Left hindlimb (tissue), 1 donor: ENCODE results near the gene MISFA.
A peak's percentile ranks its signal among the peaks of the same experiment; 100 is the strongest.
"Not testable (repeated sequence)": the region's sequence is repeated elsewhere in the genome, so short reads cannot be mapped to it uniquely, and the experiment has no call there.

Experiments used
- DNase-seq: peaks from one replicate; pipeline ENCODE4 v3.0.0-alpha.2; 2018

MISFA gene

DNA sequence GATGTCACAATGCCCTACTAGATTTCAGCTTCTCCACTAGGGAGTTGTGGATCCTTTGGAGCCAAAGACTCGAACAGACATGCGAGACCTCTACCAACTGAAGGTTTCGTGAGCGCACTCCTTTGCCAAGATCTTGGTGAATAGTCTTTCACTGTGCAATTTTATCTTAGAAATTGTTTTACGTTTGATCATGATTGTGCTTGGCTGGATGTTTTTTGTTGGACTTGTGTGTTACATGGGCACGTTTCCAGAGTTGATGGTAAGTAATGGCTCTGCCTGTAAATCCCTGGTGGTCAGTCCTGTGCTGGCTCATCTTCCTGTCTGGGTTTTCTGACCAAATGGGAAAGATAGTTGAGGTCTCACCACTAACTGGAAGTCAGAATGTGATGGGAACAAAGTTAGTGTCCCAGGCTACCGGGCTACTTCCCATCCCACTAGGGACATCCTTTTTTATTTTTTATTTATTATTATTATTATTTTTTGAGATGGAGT, at the start of gene MISFA:
Gene MISFA, plus strand, starts transcription at position 51 of the 492 bp plus-strand sequence. Its CDS starts 140 bp downstream, at position 191.
- DNase-seq: no peak

DNA sequence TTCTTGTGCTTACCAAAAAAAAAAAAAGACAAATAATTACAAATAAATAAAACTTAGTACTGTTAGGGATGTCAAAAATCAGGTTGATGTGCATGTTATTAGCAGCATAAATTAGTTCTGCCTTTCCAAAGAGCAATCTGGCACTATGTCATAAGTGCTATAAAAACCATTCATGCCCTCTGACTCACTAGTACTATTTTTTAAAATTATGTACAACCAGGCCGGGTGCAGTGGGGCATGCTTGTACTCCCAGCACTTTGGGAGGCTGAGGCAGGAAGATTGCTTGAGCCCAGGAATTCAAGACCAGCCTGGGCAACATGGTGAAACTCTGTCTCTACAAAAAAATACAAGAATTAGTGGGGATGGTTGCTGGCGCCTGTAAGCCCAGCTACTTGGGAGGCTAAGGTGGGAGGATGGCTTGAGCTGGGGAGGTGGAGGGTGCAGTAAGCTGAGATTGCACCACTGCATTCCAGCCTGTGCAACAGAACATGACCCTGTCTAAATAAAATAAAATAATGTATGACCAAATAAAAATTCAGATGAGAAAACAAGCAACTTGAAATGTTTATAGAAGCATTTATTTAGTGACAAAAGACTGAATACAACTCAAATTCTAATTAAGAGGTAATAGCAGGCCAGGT, 36.4 kb upstream of the MISFA start:
- no peak for DNase-seq

DNA sequence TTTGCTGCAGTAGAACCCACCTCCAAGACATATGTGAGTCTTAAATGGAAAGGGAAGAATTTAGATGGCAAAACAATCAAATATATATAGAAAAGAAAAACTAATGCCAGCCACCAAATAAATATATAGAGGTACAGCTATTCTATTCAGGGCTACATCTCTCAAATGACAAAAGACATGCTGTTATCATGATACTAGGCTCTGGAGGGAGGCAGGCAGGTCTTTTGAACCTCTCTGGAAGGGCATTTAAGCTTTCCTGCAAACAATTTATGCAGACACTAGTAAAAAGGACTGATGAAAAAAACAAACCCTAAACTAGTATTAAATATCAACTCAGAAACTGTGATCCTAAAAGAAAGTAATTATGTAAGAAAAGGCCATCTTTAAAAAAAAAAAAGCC, 35.4 kb upstream of the MISFA start:
- no peak for DNase-seq

DNA sequence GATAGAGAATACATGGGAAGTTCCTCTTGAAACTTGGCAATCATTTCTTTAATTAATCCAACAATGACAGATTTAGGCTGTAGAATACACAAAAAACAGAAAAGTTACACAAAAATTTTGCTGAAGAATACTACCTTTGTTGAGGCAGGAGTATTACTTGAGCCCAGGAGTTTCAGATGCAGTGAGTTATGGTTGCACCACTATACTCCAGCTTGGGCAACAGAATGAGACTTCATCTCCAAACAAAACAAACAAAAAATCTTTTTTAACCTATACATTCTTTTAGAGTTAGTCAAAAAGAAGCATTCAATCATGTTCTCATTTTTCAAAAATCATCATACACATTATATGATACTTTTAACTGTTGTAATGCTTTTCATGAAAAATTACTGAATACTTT, 33.2 kb upstream of the MISFA start:
- DNase-seq: no peak

DNA sequence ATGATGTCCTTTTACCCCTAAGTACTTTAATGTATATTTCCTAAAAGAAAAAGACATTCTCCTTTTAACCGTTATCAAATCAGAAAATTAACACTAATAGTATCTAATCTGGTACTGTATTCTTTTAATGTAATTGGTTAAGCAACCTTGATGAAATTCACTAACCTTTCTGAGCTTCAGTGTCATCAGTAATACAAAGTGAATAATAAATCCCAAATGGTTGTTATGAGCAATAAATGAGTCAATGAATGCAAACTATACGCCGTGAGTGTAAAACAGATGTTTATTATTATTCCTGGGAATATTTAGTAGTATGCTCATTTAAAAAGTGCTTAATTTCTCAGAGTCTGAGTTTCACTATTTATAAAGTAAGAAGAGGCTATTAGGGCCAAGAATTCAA, 32.5 kb upstream of the MISFA start:
- DNase-seq: no peak

DNA sequence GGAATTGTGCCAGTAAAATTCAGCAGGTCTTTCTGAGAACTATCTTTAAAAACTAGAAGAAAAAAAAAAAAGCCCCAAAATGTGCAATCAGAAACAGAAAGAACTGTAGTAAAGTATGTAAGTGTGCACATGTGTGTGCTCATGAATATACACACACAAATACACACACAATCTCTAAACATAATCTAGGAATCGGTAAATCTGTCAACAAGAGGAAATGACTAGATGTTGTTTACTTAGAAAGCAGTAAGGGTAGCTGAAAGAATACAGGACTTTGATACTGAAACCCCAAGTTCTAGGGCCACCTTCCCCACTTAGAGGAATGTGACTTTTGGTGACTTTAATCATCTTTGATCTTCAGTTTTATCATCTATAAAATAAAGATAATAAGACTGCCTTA, 24.2 kb upstream of the MISFA start:
- DNase-seq: no peak

DNA sequence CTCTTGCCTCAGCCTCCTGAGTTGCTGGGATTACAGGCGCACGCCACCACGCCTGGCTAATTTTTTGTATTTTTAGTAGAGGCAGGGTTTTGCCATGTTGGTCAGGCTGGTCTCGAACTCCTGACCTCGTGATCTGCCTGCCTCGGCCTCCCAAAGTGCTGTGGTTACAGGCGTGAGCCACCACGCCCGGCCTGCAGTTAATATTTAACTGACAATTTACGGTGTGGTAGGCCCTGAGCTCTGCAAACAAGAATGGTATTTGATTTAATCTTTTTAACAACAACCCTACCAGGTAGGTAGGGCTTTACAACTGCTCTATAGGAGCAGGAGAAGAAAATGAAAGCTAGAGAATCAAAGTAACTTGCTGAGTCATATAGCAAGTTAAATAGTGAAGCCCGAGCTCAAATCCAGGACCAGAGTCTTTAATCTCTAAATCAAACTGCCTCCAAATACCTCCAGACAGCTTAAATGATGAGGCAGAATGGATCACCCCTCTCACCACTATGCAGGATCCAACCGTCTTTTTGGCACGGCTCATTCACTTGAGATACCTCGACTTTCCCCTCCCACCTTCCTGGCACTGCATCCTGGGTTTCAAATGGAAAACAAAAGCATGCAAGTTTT, 20.5 kb upstream of the MISFA start:
- no peak for DNase-seq

DNA sequence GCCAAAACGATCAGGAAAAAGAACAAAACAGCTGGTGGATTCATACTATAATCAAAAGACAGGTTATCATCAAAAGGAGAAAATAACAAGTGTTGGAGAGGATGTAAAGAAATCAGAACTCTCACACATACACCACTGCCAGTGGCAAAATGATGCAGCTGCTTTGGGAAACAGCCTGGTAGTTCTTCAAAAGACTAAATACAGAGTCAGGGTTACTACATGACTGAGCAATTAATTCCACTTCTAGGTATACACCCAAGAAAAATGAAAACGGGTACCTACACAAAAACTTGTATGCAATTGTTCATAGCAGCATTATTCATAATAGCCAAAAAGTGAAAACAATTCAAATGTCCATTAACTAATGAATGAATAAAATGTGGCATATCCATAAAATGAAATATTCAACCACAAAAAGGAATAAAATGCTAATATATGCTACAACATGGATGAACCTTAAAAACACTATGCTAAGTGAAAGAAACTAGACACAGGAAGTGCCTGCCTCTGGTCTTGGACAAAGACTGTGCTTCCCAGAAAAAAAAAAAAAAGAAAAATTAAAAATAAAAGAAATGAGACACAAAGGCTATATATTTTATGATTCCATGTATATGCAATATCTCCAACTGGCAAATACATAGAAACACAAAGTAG, 19.3 kb upstream of the MISFA start:
- no peak for DNase-seq

DNA sequence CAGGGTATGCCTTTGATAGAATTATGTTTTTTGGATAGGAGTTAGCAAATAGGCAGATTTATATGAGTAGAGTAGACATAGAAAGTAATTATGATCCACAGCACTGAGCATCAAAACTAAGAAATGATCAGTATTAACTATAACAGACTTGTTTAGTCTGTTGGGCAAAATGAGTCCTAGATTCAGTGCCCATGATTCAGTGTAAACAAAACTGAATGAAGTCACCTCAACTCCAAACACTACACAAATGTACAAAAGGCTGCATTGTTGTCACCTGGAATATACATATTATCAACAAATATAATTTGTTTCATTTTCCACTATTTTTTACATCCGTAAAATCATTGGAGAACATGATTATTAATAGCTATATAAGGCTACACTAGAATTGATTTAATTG, 17.8 kb upstream of the MISFA start:
- DNase-seq: no peak

DNA sequence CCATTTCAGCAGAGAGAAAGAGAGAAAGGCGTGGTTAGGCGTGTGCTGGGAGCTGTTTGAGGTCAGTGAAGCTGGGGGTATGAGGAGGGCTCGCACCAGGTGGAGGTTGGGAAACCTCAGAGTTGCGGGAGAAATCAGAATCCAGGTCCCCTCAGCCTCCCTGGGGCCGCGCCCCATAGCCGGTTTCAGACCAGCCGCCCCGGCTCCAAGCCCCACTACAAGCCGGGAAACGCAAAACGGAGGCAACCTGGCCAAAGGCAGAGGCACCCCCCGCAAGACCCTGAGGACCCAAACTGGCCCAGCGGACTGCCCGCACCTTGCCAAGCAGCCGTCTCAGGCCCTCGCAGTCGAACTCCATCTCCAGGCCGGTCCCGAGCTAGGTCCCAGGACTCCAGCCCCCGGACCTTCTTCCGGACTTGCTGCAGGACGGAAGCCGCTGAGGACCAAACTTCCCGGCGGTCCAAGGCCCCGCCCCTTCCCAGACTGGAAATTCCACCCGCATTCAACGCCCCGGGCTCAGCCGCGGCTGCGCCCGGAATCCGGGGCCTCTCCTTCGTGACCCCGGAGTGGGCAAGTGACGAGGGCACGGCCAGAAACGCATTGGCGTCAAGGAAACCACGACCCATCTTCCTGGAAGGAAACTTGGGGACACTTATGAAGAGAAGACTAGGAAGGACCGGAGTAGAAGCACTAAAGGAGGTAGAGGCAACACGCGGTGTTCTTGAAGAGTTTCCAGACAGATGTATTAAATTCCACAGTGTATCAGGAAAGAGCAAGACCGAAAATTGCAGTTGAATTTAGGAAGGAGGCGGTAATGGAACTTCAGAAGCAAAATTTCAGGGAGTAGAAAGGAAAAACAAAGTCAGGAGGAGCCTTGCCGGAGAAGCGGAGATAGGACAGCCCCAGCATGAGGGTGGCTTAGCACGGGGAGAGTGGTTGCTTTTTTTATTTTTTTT, 11.0 kb upstream of the MISFA start, which contains the start of gene UEVLD:
Gene UEVLD, minus strand, starts transcription at position 438 of the 956 bp plus-strand sequence. Its CDS starts 80 bp downstream, at position 358.
- DNase-seq: peak; percentile 95

DNA sequence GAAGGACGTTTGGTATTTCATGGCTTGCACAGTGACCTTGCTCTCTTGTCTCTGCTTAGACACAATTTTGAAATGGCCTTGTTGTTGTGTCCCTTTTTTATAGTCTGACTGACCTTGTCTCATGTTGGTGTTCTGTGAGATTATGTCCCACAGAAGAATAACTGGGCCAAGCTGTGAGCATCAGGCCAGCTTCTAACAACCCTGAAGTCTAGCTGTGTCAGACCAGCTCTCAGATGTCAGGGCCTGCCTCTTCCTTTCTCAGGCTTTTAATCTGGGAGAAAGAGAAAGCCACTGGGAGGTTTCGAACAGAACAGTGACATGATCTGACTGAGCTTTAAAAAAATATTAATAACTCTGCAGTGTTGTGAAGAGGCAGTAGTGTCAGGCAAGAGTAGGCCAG, 9.0 kb upstream of the MISFA start:
- DNase-seq: no peak

DNA sequence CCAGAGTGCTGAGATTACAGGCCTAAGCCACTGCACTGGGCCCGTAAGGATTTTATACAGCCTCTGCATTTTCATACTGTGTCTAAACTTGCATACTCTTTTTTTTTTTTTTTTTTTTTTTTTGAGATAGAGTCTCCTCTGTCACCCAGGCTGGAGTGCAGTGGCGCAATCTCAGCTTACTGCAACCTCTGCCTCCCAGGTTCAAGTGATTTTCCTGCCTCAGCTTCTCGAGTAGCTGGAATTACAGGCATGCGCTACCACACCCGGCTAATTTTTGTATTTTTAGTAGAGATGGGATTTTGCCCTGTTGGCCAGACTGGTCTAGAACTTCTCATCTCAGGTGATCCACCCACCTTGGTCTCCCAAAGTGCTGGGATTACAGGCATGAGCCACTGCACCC, 5.5 kb upstream of the MISFA start:
- not testable (repeated sequence) for DNase-seq

DNA sequence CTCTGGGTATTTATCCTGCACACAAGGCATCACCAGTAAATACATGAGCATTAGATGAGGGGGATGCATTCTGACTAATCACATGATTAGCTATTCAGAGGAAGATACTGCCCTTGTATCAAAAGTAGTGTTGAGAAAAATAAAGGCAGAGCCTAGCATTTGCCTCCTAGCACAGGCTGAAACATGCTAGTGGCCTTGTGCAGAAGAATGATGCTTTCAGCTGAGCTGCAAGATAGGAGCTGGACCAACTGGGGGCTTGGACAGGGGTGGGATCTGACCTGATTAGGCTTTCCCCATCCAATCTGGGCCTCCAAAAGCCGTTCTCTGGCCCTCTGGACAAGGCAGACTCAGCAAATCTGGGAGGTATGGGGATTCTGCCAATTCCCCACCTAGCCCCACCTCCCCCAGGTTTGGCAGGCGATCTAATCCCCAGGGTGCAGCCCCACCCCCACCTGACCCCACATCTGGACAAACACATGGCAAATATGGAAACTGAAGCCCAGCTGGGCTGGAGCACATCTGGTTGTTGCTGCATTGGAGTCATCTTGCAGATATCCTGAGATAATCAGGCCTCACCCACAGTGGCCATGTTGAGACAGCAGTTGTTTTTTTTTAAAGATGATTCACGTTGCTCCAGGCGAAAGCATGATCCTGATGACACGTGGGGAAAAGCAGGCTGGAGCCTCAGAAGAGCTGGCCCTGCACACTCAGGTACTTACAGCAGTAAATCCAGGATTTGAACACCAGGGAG, 4.4 kb upstream of the MISFA start:
- no peak for DNase-seq

DNA sequence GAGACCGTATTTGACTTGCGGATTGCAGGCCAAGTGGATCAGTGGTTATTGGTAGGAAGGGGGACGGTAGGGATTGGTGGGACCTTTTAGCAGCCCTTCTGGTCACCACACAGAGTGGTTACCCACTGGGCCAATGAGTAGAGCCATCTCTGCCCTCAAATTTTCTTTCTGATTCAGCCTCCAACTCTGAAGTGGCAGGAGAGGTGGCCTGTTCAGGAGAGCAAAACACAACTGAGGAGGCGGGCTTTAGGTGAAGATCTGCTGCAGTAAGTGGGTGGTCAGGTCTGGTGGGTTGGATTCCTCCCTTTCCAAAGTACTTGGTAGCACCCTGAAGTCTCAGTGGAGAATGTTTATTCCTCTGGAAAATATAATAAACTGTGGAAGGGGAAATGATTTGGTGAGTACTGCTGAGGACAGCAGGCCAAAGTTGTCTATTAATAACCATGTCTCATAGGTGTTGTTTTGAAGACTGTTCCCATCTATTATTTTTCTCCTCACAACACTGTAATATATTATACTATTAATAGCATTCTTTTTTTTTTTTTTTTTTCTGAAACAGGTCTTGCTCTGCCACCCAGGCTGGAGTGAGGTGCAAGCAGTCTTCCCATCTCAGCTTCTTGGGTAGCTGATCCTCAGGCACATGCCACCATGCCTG, 1.5 kb downstream of the MISFA start:
- no peak for DNase-seq

DNA sequence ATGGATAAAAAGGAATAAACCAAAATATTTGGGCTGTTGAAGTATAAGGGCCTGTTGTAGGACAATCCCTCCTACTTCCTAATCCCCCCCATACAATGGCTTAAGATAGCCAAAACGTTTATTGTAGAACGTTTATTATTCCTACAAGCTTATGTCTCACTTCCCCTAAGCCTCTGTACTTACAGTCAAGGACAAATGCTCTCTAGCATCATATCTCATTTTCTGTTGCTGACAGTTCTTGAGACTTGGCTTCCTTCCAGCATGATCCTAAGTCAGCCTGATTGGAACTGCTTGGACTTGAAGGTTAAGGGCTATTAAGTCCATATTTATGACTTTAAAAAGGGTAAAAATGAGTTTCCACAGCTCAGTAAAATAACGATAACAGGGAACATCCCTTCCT, 8.8 kb downstream of the MISFA start:
- DNase-seq: no peak

DNA sequence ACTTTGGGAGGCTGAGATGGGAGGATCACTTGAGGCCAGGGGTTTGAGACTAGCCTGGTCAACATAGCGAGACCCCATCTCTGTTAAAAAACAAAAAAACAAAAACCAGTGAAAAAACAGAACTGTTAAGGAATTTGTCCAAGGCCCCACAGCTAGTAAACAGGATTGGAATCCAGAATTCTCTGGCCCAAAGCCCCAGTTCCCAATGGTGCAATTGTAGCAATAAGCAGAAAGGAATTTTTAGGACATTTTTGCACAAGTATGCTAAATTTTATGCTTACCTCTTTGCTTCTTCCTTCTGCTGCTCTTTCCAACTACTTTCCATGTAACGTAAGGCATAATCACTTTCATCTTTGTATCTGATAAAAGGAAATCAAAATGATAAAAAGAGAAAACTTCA, 11.6 kb downstream of the MISFA start:
- no peak for DNase-seq

DNA sequence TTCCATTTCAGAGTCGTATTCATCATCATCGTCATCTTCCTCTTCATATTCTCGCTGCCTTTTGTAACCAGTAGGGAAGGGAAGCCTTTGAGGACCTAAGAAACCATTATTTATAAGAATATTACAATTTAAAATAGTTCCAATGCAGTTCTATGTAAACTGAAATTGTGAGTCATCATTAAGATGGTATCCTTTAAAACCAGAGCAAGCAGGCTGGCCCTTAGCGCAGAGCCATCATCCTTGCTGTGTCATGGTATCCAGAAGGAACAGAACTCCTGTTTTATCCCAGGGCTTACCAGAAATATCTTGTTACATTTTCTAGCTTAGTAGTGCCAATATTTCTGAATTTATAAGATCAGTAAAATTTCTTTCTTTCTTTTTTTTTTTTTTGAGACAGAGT, 12.8 kb downstream of the MISFA start:
- DNase-seq: no peak

DNA sequence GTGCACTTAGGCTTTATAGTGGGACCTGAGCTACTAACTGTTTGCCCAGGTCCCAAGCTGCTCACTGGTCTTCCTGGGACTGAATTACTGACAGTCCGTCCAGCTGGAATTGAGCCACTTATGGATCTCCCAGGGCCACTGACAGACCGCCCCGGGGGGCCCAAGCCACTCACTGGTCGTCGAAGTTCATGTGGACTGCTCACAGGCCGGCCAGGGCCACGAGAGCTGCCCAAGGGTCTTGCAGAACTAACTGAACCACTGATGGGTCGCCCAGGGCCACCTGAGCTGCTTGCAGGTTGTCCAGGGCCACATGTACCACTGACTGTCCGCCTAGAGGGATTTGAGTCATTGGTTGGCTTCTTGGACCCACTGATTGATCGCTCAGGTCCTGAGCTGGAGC, 15.1 kb downstream of the MISFA start:
- no peak for DNase-seq

DNA sequence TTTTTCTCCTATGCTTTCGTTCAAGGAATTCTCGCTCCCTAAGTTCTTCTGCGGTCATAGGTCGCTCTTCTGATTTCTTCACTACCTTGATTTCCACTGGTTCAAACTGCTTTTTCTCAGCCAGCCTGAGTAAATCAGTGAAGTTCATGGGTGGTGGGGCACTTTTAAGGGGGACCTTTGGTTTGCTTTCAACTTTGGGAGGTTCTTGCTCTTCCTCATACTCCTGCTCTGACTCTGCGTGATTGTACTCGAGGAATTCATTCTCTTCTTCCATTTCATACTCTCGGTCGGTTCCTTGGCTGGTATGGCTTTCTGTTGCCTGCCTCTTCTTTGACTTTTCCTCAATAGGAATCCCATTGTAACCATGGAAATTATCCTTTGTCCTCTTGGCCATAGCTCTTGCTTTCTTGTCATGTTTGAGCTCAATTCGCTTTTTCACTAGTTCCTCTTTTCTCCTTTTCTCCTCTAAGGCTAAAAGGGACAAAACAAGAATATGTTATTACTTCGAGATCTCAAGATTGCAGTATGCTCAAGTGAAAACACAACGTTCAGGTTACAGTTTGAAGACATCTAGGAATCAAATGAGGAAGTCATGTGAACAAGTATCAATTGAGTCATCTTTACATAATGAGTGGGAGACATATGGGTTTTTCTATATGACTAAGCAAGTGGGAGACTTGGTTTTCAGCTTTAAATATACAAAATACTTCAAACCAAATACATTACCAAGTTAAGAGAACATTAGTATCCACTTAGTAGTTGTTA, 16.2 kb downstream of the MISFA start:
- DNase-seq: no peak

DNA sequence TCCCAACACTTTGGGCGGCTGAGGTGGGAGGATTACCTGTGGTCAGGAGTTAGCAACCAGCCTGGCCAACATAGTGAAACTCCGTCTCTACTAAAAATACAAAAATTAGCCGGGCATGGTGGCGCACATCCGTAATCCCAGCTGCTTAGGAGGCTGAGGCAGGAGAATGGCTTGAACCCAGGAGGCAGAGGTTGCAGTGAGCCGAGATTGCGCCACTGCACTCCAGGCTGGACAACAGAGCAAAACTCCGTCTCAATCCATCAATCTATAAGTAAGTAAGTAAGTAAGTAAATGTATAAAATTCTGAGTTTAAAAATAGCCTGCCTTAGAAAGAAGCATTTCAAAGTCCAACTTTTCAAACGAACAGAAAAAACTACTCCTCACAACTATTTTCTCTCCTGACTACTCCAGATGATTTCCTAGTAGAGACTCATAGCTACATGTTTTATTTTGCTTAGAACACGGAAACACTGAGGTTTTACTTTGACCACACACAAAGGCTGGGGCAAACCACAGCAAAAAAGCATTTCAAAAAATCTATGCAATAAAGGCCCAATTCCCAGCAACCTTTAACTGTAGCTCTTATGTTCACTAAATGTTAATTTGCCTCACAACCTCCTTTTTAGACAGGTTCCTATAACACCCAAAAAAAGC, 18.2 kb downstream of the MISFA start:
- no peak for DNase-seq
